MM.1S (cell line): Measurements from ENCODE around the gene BCOR.

ENCODE experiments used
- DNase-seq: peaks from one replicate; pipeline ENCODE4 v3.0.0-alpha.2; 2015
- H2AFZ ChIP-seq: fragments of 300-600 bp; sonication (generic); 2 replicates; pipeline ENCODE4 v1.6.0; 2016; ENCODE audit warnings: antibody characterized with exemption, low read length
- H3F3A ChIP-seq: fragments of 300-600 bp; sonication (generic); 2 replicates; pipeline ENCODE4 v1.6.1; 2016; ENCODE audit warnings: mild to moderate bottlenecking, antibody characterized with exemption, low read length, moderate library complexity, mixed read lengths; ENCODE audit not compliant: insufficient read depth
- H3K27ac ChIP-seq: fragments of 300-600 bp; sonication (generic); 2 replicates; pipeline ENCODE4 v1.5.1; 2016; ENCODE audit warnings: mild to moderate bottlenecking, low read length
- H3K27me3 ChIP-seq: fragments of 300-600 bp; sonication (generic); replicated peaks from 2 replicates; pipeline ENCODE4 v1.6.0; 2016; ENCODE audit warnings: low read length; ENCODE audit not compliant: insufficient read depth
- H3K36me3 ChIP-seq: fragments of 300-600 bp; sonication (generic); replicated peaks from 2 replicates; pipeline ENCODE4 v1.6.1; 2016; ENCODE audit warnings: mild to moderate bottlenecking, low read length, mixed read lengths; ENCODE audit not compliant: insufficient read depth
- H3K4me1 ChIP-seq: fragments of 300-600 bp; sonication (generic); 2 replicates; pipeline ENCODE4 v1.6.1; 2016; ENCODE audit warnings: low read length, mixed read lengths
- H3K4me2 ChIP-seq: fragments of 300-600 bp; sonication (generic); 2 replicates; pipeline ENCODE4 v1.6.0; 2016; ENCODE audit warnings: low read depth, low read length
- H3K4me3 ChIP-seq: fragments of 300-600 bp; sonication (generic); 2 replicates; pipeline ENCODE4 v1.5.1; 2016; ENCODE audit warnings: low read length, mixed read lengths
- H3K79me2 ChIP-seq: fragments of 300-600 bp; sonication (generic); 2 replicates; pipeline ENCODE4 v1.6.1; 2016; ENCODE audit warnings: mixed run types, low read length, mixed read lengths
- H3K9ac ChIP-seq: fragments of 300-600 bp; sonication (generic); 2 replicates; pipeline ENCODE4 v1.6.1; 2016; ENCODE audit warnings: low read length, mixed read lengths
- H3K9me2 ChIP-seq: fragments of 300-600 bp; sonication (generic); replicated peaks from 2 replicates; pipeline ENCODE4 v1.6.1; 2016; ENCODE audit warnings: mild to moderate bottlenecking, low read length, mixed read lengths; ENCODE audit not compliant: insufficient read depth
- H3K9me3 ChIP-seq: fragments of 300-600 bp; sonication (generic); replicated peaks from 2 replicates; pipeline ENCODE4 v1.6.1; 2016; ENCODE audit warnings: mild to moderate bottlenecking, low read length, mixed read lengths; ENCODE audit not compliant: insufficient read depth
- H4K20me1 ChIP-seq: fragments of 300-600 bp; sonication (generic); 2 replicates; pipeline ENCODE4 v1.6.1; 2016; ENCODE audit warnings: mild to moderate bottlenecking, low read length, moderate library complexity, mixed read lengths; ENCODE audit not compliant: insufficient read depth
- CTCF ChIP-seq: fragments of 300-600 bp; sonication (generic); IDR thresholded peaks from 2 replicates; pipeline ENCODE4 v1.5.1; 2016; ENCODE audit warnings: antibody characterized with exemption, low read length, mixed read lengths
- EZH2 ChIP-seq: fragments of 300-600 bp; sonication (generic); optimal IDR thresholded peaks from 2 replicates; pipeline ENCODE3; 2017; ENCODE audit warnings: low read depth, mild to moderate bottlenecking, antibody characterized with exemption, low read length, mixed read lengths
- EZH2phosphoT487 ChIP-seq: fragments of 300-600 bp; sonication (generic); IDR thresholded peaks from 2 replicates; pipeline ENCODE4 v1.6.1; 2018; ENCODE audit warnings: antibody characterized with exemption, low read length

The BCOR gene

DNA sequence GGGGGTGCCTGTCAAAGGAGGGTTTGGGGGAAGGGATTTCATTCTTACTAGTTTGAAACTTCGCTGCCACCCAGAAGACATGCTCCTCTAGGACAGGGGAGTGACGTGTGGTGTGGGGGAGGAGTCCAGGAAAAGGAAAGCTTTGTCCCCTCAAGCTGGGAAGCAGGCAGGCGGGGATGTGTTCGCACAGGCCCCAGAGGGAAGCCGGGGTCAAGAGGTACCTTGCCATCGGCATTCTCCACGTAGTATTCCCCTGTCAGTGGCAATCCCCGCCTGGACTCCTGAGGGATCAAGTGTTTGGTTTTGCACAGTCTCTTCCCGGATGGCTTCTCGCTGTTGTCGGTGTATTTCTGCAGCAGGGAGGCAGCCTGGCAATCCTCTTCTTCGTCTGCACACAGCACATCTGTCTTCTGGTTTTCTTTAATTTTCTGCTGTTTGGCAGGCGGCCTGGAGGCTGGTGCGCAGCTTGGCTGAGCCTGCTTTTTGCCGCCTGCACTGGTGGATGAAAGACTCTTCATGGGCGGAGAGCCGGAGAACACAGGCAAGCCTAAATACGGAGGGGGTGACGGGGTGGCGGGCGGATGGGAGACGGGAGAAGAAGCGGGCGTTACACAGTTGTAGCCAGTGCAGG is 35.1 kb downstream of the BCOR start:
- Histone ChIP-seq H3K36me3 (peaks cover 4% of the 10 kb centered on the region; the same call in 1 of the 2 replicates), H3K4me1 (peaks cover under 1% of the 10 kb centered on the region; the same call in 1 of the 2 replicates), H3K9ac (no peak overlapping the region), H3K79me2 (peaks cover 92% of the 10 kb centered on the region), H3F3A (no peaks in the 10 kb centered on the region; the same call in 1 of the 2 replicates), H3K27ac (no peak overlapping the region), H3K9me2 (no peaks in the 10 kb centered on the region), H4K20me1 (no peaks in the 10 kb centered on the region), H3K9me3 (no peaks in the 10 kb centered on the region), H3K4me3 (no peak overlapping the region), H3K4me2 (no peak overlapping the region), H3K27me3 (no peaks in the 10 kb centered on the region), H2AFZ (no peak overlapping the region)
- no peak for DNase-seq
- no peak for TF ChIP-seq CTCF
- TF ChIP-seq EZH2, result no peak
- TF ChIP-seq EZH2phosphoT487, result no peak

GRCh38 chrX:40061871-40062524 is 35.8 kb downstream of the BCOR start:
- Histone ChIP-seq H2AFZ (no peak overlapping the region), H3K9ac (no peak overlapping the region), H3K9me2 (no peaks in the 10 kb centered on the region), H4K20me1 (no peaks in the 10 kb centered on the region), H3K27me3 (no peaks in the 10 kb centered on the region), H3F3A (no peaks in the 10 kb centered on the region; the same call in 1 of the 2 replicates), H3K27ac (no peak overlapping the region), H3K36me3 (peaks cover 4% of the 10 kb centered on the region; the same call in 1 of the 2 replicates), H3K4me3 (no peak overlapping the region), H3K79me2 (peaks cover 90% of the 10 kb centered on the region), H3K4me1 (peaks cover 7% of the 10 kb centered on the region; the same call in 1 of the 2 replicates), H3K9me3 (no peaks in the 10 kb centered on the region), H3K4me2 (no peak overlapping the region)
- no peak for TF ChIP-seq EZH2phosphoT487
- TF ChIP-seq CTCF, result no peak
- no peak for TF ChIP-seq EZH2
- no peak for DNase-seq

DNA sequence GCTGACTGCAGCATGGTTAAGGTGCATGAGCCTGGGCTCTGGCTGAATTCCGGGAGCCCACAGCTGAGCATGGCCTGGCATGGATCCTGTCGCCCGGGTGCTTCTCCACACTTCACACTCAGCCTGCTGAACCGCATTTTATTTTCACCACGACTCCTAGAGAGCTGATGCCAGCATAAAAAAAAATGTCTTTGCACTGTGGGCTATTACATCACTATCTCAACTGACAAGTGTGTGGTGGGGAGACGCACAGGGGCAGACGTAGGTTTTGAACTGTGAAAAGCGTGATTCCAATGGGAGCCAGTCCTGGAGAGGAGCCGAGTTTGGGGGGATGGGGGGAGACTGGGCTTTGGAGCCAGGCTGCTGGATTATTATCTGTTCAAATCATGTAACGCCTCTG is 36.8 kb downstream of the BCOR start:
- TF ChIP-seq CTCF (no peak), EZH2phosphoT487 (no peak), EZH2 (no peak)
- no peak overlapping the region for H2AFZ ChIP-seq
- no peak overlapping the region for H3K9ac ChIP-seq
- H3F3A ChIP-seq, result no peaks in the 10 kb centered on the region; the same call in 1 of the 2 replicates
- H3K27ac ChIP-seq, result no peak overlapping the region
- H3K36me3 ChIP-seq, result peaks cover 4% of the 10 kb centered on the region; the same call in 1 of the 2 replicates
- H3K9me2 ChIP-seq, result no peaks in the 10 kb centered on the region
- H3K27me3 ChIP-seq, result no peaks in the 10 kb centered on the region
- no peaks in the 10 kb centered on the region for H3K9me3 ChIP-seq
- H3K4me3 ChIP-seq, result no peak overlapping the region
- no peak overlapping the region for H3K4me2 ChIP-seq
- H3K4me1 ChIP-seq, result peaks cover 13% of the 10 kb centered on the region; the same call in 1 of the 2 replicates
- no peak for DNase-seq
- no peaks in the 10 kb centered on the region for H4K20me1 ChIP-seq
- peaks cover 88% of the 10 kb centered on the region for H3K79me2 ChIP-seq
